Caco-2 (cell line): Measurements from ENCODE around the gene TMEM176A. TPM values are rescaled to one million over a fixed set of nuclear protein-coding genes. Genes with fewer than 3 reads are reported as not detected.
A peak's percentile ranks its signal among the peaks of the same experiment; 100 is the strongest.

Experiments
- BruUV-seq: library from RNA; stranded (reverse); fragments of 400-500 nt; replicated peaks from 2 replicates; lab custom pipeline; 2021; lab: Mats Ljungman, UMichigan
- CTCF ChIA-PET: fragments of 300-600 bp; sonication (Branson Sonifier 250); formaldehyde crosslinking; loops from one replicate; lab custom pipeline; 2022; ENCODE audit warnings: antibody characterized with exemption; lab: Charles Lee
- POLR2A ChIA-PET: fragments of 300-600 bp; sonication (Branson Sonifier 250); formaldehyde crosslinking; loops from one replicate; lab custom pipeline; 2022; ENCODE audit warnings: antibody characterized with exemption; lab: Charles Lee
- DNase-seq, 2 experiments: peaks; one replicate each; pipeline versions ENCODE4 v3.0.0 to v3.0.0-alpha.2; 2020 to 2022
- H3K27me3 ChIP-seq: replicated peaks from 2 replicates; pipeline ENCODE4 v1.6.0; 2011; ENCODE audit warnings: low read length; ENCODE audit not compliant: control insufficient read depth, insufficient read depth
- H3K36me3 ChIP-seq: 2 replicates; pipeline ENCODE4 v1.5.1; 2011; ENCODE audit warnings: low read length; ENCODE audit not compliant: control insufficient read depth, insufficient read depth
- H3K4me1 ChIP-seq: fragments of 250-450 bp; sonication (Bioruptor Pico); 2 replicates; pipeline ENCODE4 v1.5.1; 2020; ENCODE audit warnings: mild to moderate bottlenecking
- H3K4me3 ChIP-seq: 2 replicates; pipeline ENCODE4 v1.5.1; 2011; ENCODE audit warnings: low read depth, mild to moderate bottlenecking, control low read depth, low read length
- H3K9me3 ChIP-seq: fragments of 250-450 bp; sonication (Bioruptor Pico); 2 replicates; pipeline ENCODE4 v1.5.1; 2020; ENCODE audit warnings: mild to moderate bottlenecking, moderate library complexity
- H3K27ac Mint-ChIP-seq: one replicate; pipeline ENCODE4 v1.8.0; 2022; ENCODE audit warnings: mixed read lengths; ENCODE audit not compliant: unreplicated experiment
- H3K27me3 Mint-ChIP-seq: one replicate; pipeline ENCODE4 v1.8.0; 2022; ENCODE audit warnings: mixed read lengths; ENCODE audit not compliant: insufficient read depth, unreplicated experiment
- H3K36me3 Mint-ChIP-seq: one replicate; pipeline ENCODE4 v1.8.0; 2022; ENCODE audit warnings: mild to moderate bottlenecking, mixed read lengths; ENCODE audit not compliant: insufficient read depth, unreplicated experiment
- H3K4me1 Mint-ChIP-seq: one replicate; pipeline ENCODE4 v1.8.0; 2022; ENCODE audit warnings: low read depth, mixed read lengths; ENCODE audit not compliant: unreplicated experiment
- H3K4me3 Mint-ChIP-seq: one replicate; pipeline ENCODE4 v1.8.0; 2022; ENCODE audit warnings: mild to moderate bottlenecking, moderate library complexity, mixed read lengths; ENCODE audit not compliant: unreplicated experiment
- H3K9me3 Mint-ChIP-seq: one replicate; pipeline ENCODE4 v1.8.0; 2022; ENCODE audit warnings: mixed read lengths; ENCODE audit not compliant: unreplicated experiment
- CTCF ChIP-seq, 2 experiments: fragments of 200-600 bp in 1 of 2; IDR thresholded peaks; 1 replicate in 1 of 2; 2 replicates in 1 of 2; pipeline versions ENCODE4 v1.5.1 to v1.8.0; 2011 to 2022; ENCODE audit warnings: antibody characterized with exemption in 1 of 2, control low read depth in 1 of 2, inconsistent platforms in 1 of 2, low read depth in 1 of 2, low read length in 1 of 2, mild to moderate bottlenecking in 1 of 2, moderate library complexity in 1 of 2; ENCODE audit not compliant: insufficient read depth in 1 of 2, severe bottlenecking in 1 of 2, unreplicated experiment in 1 of 2
- intact Hi-C: fragments of 100-400 bp; cut with micrococcal nuclease; formaldehyde crosslinking; loops from one replicate; pipeline ENCODE4 v1.10.0; 2022; ENCODE audit not compliant: unreplicated experiment
- total RNA-seq: library from RNA; stranded (reverse); gene quantifications from 2 replicates; pipeline ENCODE4 v1.2.3, GENCODE V29; 2022

The TMEM176A gene
- total RNA-seq, 1 experiment from 2014 or later = 49.6 TPM

GRCh38 chr7:150799156-150799555 lies 1.4 kb upstream of the TMEM176A start:
- Histone ChIP-seq H3K9me3 (no peaks in the 10 kb centered on the region), H3K4me3 (peak overlapping the region; percentile 84), H3K36me3 (no peaks in the 10 kb centered on the region), H3K27me3 (no peaks in the 10 kb centered on the region), H3K4me1 (peaks cover 9% of the 10 kb centered on the region; the same call in 1 of the 2 replicates)
- no peaks in the 10 kb centered on the region for H3K4me1 Mint-ChIP-seq
- no peak overlapping the region for H3K4me3 Mint-ChIP-seq
- no peak for DNase-seq
- ChIA-PET POLR2A (no interaction called here), CTCF (interaction anchor here (0.9 kb wide), 1 partner anchor 11 kb away, joined by 5 read pairs; no protein-coding TSS in a partner anchor)
- no peak for TF ChIP-seq CTCF (IDR thresholded peaks at IDR 0.05; ENCODE audit: insufficient read depth in 1 of 2, low read depth in 1 of 2, low read length in 1 of 2, severe bottlenecking in 1 of 2, unreplicated experiment in 1 of 2)
- H3K27ac Mint-ChIP-seq = no peak overlapping the region
- peaks cover 5% of the 10 kb centered on the region for H3K27me3 Mint-ChIP-seq
- H3K9me3 Mint-ChIP-seq = no peaks in the 10 kb centered on the region
- no TSS peak for BruUV-seq
- intact Hi-C loops = no loop called here
- H3K36me3 Mint-ChIP-seq = no peaks in the 10 kb centered on the region

- Histone ChIP-seq H3K4me3 (peak within 1 kb of the TSS; percentile 84), H3K36me3 (no peaks in the 10 kb centered on the region), H3K9me3 (no peaks in the 10 kb centered on the region), H3K4me1 (peaks cover 9% of the 10 kb centered on the region; the same call in 1 of the 2 replicates), H3K27me3 (no peaks in the 10 kb centered on the region)
- POLR2A ChIA-PET = interaction anchor here (0.5 kb wide), 1 partner anchor 184 kb away, joined by 4 read pairs; no protein-coding TSS in a partner anchor
- intact Hi-C loops = no loop called here
- CTCF ChIA-PET = interaction anchor here (0.9 kb wide), 1 partner anchor 12 kb away, joined by 5 read pairs; no protein-coding TSS in a partner anchor
- no TSS peak for BruUV-seq
- H3K36me3 Mint-ChIP-seq = no peaks in the 10 kb centered on the region
- peak; percentile 57 to 70 for DNase-seq
- TF ChIP-seq CTCF (IDR thresholded peaks at IDR 0.05; ENCODE audit: insufficient read depth in 1 of 2, low read depth in 1 of 2, low read length in 1 of 2, severe bottlenecking in 1 of 2, unreplicated experiment in 1 of 2) = no peak
- H3K27me3 Mint-ChIP-seq = peaks cover 5% of the 10 kb centered on the region
- no peaks in the 10 kb centered on the region for H3K4me1 Mint-ChIP-seq
- no peaks in the 10 kb centered on the region for H3K9me3 Mint-ChIP-seq
- H3K27ac Mint-ChIP-seq = no peak within 1 kb of the TSS
- H3K4me3 Mint-ChIP-seq = peak within 1 kb of the TSS; percentile 66
Observed at GRCh38 chr7:150799741-150800580, 608 bp upstream of the TMEM176A start, which contains the start of gene TMEM176B. TMEM176B (minus strand) TSS chr7:150800364; CDS start chr7:150796569, 3,795 bp downstream.

GRCh38 chr7:150801242-150801945 lies 825 bp downstream of the TMEM176A start:
- intact Hi-C loops = no loop called here
- Mint-ChIP-seq H3K4me3 (peak overlapping the region; percentile 48), H3K27ac (no peak overlapping the region), H3K4me1 (no peaks in the 10 kb centered on the region), H3K9me3 (no peaks in the 10 kb centered on the region), H3K36me3 (no peaks in the 10 kb centered on the region), H3K27me3 (peaks cover 5% of the 10 kb centered on the region)
- ChIA-PET CTCF (no interaction called here), POLR2A (no interaction called here)
- H3K9me3 ChIP-seq = peaks cover 5% of the 10 kb centered on the region
- no peaks in the 10 kb centered on the region for H3K27me3 ChIP-seq
- TF ChIP-seq CTCF (IDR thresholded peaks at IDR 0.05; ENCODE audit: insufficient read depth in 1 of 2, low read depth in 1 of 2, low read length in 1 of 2, severe bottlenecking in 1 of 2, unreplicated experiment in 1 of 2) = no peak
- no TSS peak for BruUV-seq
- H3K4me3 ChIP-seq = peak overlapping the region; percentile 84
- H3K4me1 ChIP-seq = peaks cover 9% of the 10 kb centered on the region; the same call in 1 of the 2 replicates
- DNase-seq = no peak
- H3K36me3 ChIP-seq = no peaks in the 10 kb centered on the region
